H1 (cell line): Measurements from ENCODE around the gene SMARCB1. TPM values are rescaled to one million over a fixed set of nuclear protein-coding genes. Genes with fewer than 3 reads are reported as not detected.

Experiments
- CTCF ChIA-PET: fragments of 300-600 bp; sonication (Branson Sonifier 250); formaldehyde crosslinking; loops from one replicate; lab custom pipeline; 2021; ENCODE audit not compliant: partially characterized antibody; lab: Charles Lee
- POLR2A ChIA-PET: fragments of 300-600 bp; sonication (Branson Sonifier 250); formaldehyde crosslinking; loops from one replicate; lab custom pipeline; 2021; ENCODE audit warnings: inconsistent platforms; ENCODE audit not compliant: partially characterized antibody; lab: Charles Lee
- DNase-seq, 2 experiments: peaks; one replicate each; pipeline versions ENCODE4 v3.0.0 to v3.0.0-alpha.2; 2010 to 2022; ENCODE audit warnings: low spot score in 2 of 2, low read depth in 1 of 2, mixed read lengths in 1 of 2
- FAIRE-seq: peaks from 2 replicates; lab custom pipeline; 2011; peaks lifted over from hg19 to GRCh38; lab: Jason Lieb, UNC
- H2AFZ ChIP-seq: 2 replicates; pipeline ENCODE4 v1.8.1; 2012; ENCODE audit warnings: low read length, inconsistent platforms
- H2AK5ac ChIP-seq: 2 replicates; pipeline ENCODE4 v1.6.1; 2013; ENCODE audit warnings: low read depth, low read length
- H2BK120ac ChIP-seq: replicated peaks from 2 replicates; pipeline ENCODE3; 2013; ENCODE audit warnings: low read depth, low read length, inconsistent platforms
- H2BK12ac ChIP-seq: 2 replicates; pipeline ENCODE4 v1.6.1; 2013; ENCODE audit warnings: low read depth, low read length
- H2BK15ac ChIP-seq: 2 replicates; pipeline ENCODE4 v1.6.1; 2013; ENCODE audit warnings: low read length
- H2BK20ac ChIP-seq: 2 replicates; pipeline ENCODE4 v1.6.1; 2013; ENCODE audit warnings: low read length
- H2BK5ac ChIP-seq: 2 replicates; pipeline ENCODE4 v1.6.1; 2013; ENCODE audit warnings: low read depth, low read length
- H3K14ac ChIP-seq: 2 replicates; pipeline ENCODE4 v1.6.1; 2013; ENCODE audit warnings: inconsistent platforms; ENCODE audit not compliant: insufficient read length
- H3K18ac ChIP-seq: 2 replicates; pipeline ENCODE4 v1.6.1; 2013; ENCODE audit warnings: low read length; ENCODE audit errors: extremely low read depth
- H3K23ac ChIP-seq: 2 replicates; pipeline ENCODE4 v1.6.1; 2013; ENCODE audit warnings: inconsistent platforms; ENCODE audit not compliant: insufficient read length
- H3K23me2 ChIP-seq: 2 replicates; pipeline ENCODE4 v1.6.1; 2013; ENCODE audit warnings: low read depth, low read length
- H3K27ac ChIP-seq: 2 replicates; pipeline ENCODE4 v1.6.1; 2011; ENCODE audit warnings: low read depth, low read length, inconsistent platforms
- H3K27me3 ChIP-seq, 4 experiments: replicated peaks in 1 of 4; 1 replicate in 1 of 4; 2 replicates in 3 of 4; pipeline versions ENCODE4 v1.6.1 to v1.8.1; 2011 to 2013; ENCODE audit warnings: low read length in 3 of 4, mild to moderate bottlenecking in 3 of 4, inconsistent platforms in 2 of 4, mixed read lengths in 2 of 4, moderate library complexity in 1 of 4; ENCODE audit not compliant: control insufficient read depth in 3 of 4, insufficient read depth in 3 of 4; ENCODE audit errors: extremely low read depth in 1 of 4
- H3K36me3 ChIP-seq, 4 experiments: 2 replicates each; pipeline versions ENCODE4 v1.6.1 to v1.8.1; 2011 to 2013; ENCODE audit warnings: mild to moderate bottlenecking in 4 of 4, low read length in 3 of 4, moderate library complexity in 2 of 4, control low read depth in 1 of 4, inconsistent platforms in 1 of 4; ENCODE audit not compliant: insufficient read depth in 4 of 4, control insufficient read depth in 2 of 4
- H3K4ac ChIP-seq: replicated peaks from 2 replicates; pipeline ENCODE3; 2013; ENCODE audit warnings: low read length, low read depth, mixed read lengths, inconsistent platforms; ENCODE audit not compliant: insufficient read length
- H3K4me1 ChIP-seq, 4 experiments: replicated peaks in 1 of 4; 1 replicate in 1 of 4; 2 replicates in 3 of 4; pipeline versions ENCODE4 v1.6.1 to v1.8.1; 2011 to 2013; ENCODE audit warnings: low read length in 3 of 4, inconsistent platforms in 2 of 4, mixed read lengths in 1 of 4; ENCODE audit not compliant: insufficient read depth in 4 of 4, control insufficient read depth in 3 of 4
- H3K4me2 ChIP-seq, 2 experiments: 2 replicates each; pipeline versions ENCODE4 v1.6.1 to v1.8.1; 2011 to 2013; ENCODE audit warnings: low read depth in 2 of 2, low read length in 2 of 2, control low read depth in 1 of 2, inconsistent platforms in 1 of 2, mild to moderate bottlenecking in 1 of 2; ENCODE audit not compliant: insufficient read depth in 1 of 2
- H3K4me3 ChIP-seq, 4 experiments: fragments of 200-600, 300-600 bp in 1 of 4; sonication (generic), shearing (Covaris generic), sonication (Bioruptor Twin) in 1 of 4; 2 replicates each; pipeline versions ENCODE4 v1.5.1 to v1.8.1; 2011 to 2016; ENCODE audit warnings: low read length in 4 of 4, low read depth in 3 of 4, control low read depth in 2 of 4, inconsistent platforms in 2 of 4, mild to moderate bottlenecking in 2 of 4, mixed read lengths in 1 of 4, moderate library complexity in 1 of 4; ENCODE audit not compliant: insufficient read depth in 2 of 4; ENCODE audit errors: extremely low read depth in 1 of 4
- H3K56ac ChIP-seq: replicated peaks from 2 replicates; pipeline ENCODE3; 2013; ENCODE audit warnings: low read depth, mild to moderate bottlenecking, mixed read lengths, low read length, inconsistent platforms; ENCODE audit not compliant: insufficient read length
- H3K79me1 ChIP-seq: 2 replicates; pipeline ENCODE4 v1.6.1; 2013; ENCODE audit warnings: low read depth, low read length, control low read depth
- H3K79me2 ChIP-seq, 2 experiments: 2 replicates each; pipeline versions ENCODE4 v1.6.1 to v1.8.1; 2012 to 2013; ENCODE audit warnings: low read length in 2 of 2, mild to moderate bottlenecking in 2 of 2, inconsistent platforms in 1 of 2; ENCODE audit not compliant: insufficient read depth in 2 of 2, control insufficient read depth in 1 of 2
- H3K9ac ChIP-seq, 4 experiments: replicated peaks in 1 of 4; 1 replicate in 1 of 4; 2 replicates in 3 of 4; pipeline versions ENCODE4 v1.6.1 to v1.8.1; 2011 to 2013; ENCODE audit warnings: low read depth in 3 of 4, low read length in 3 of 4, control low read depth in 2 of 4, mild to moderate bottlenecking in 2 of 4, moderate library complexity in 2 of 4, inconsistent platforms in 1 of 4; ENCODE audit errors: extremely low read depth in 1 of 4
- H3K9me3 ChIP-seq, 2 experiments: 2 replicates each; pipeline versions ENCODE4 v1.6.1 to v1.8.1; 2012 to 2013; ENCODE audit warnings: mild to moderate bottlenecking in 2 of 2, moderate library complexity in 2 of 2, control low read depth in 1 of 2, inconsistent platforms in 1 of 2, low read depth in 1 of 2, low read length in 1 of 2, mixed read lengths in 1 of 2; ENCODE audit not compliant: insufficient read depth in 2 of 2
- H4K20me1 ChIP-seq, 2 experiments: replicated peaks in 1 of 2; 2 replicates each; pipeline versions ENCODE3 to v1.8.1; 2011 to 2013; ENCODE audit warnings: inconsistent platforms in 2 of 2, low read length in 2 of 2, mild to moderate bottlenecking in 1 of 2; ENCODE audit not compliant: insufficient read depth in 2 of 2, control insufficient read depth in 1 of 2
- H4K5ac ChIP-seq: 2 replicates; pipeline ENCODE4 v1.6.1; 2013; ENCODE audit warnings: low read length, low read depth, mixed read lengths, inconsistent platforms; ENCODE audit not compliant: insufficient read length
- H4K8ac ChIP-seq: 2 replicates; pipeline ENCODE4 v1.8.0; 2013; ENCODE audit warnings: mild to moderate bottlenecking, moderate library complexity, low read length, inconsistent platforms; ENCODE audit not compliant: insufficient read depth; ENCODE audit errors: extremely low read depth
- H4K91ac ChIP-seq: replicated peaks from 2 replicates; pipeline ENCODE3; 2013; ENCODE audit warnings: low read length, mixed read lengths, inconsistent platforms; ENCODE audit not compliant: insufficient read length
- MAFK ChIP-seq: IDR thresholded peaks from 2 replicates; pipeline ENCODE4 v1.6.1; 2012; ENCODE audit warnings: low read depth, mild to moderate bottlenecking, improper control_type of control experiment, low read length
- PHF8 ChIP-seq: fragments of 200-600 bp; sonication (generic); conservative IDR thresholded peaks from 2 replicates; pipeline ENCODE4 v1.7.1; 2012; ENCODE audit warnings: low read depth, mild to moderate bottlenecking, inconsistent platforms, low read length, moderate library complexity
- RNF2 ChIP-seq: fragments of 200-900, 300-1000 bp; sonication (generic); IDR thresholded peaks from 2 replicates; pipeline ENCODE4 v1.7.1; 2016; ENCODE audit warnings: borderline replicate concordance, low read depth, mild to moderate bottlenecking, antibody characterized with exemption, low read length; ENCODE audit not compliant: poor library complexity, severe bottlenecking; ENCODE audit errors: missing control alignments
- SP1 ChIP-seq: IDR thresholded peaks from 2 replicates; pipeline ENCODE4 v1.6.1; 2011; ENCODE audit warnings: low read depth, low read length
- WGBS, 2 experiments: shearing (Covaris generic) in 1 of 2; methylation state at CpG; one replicate each; pipeline versions ENCODE4 v1.1.6 to v1.1.7; 2013 to 2015; ENCODE audit warnings: low lambda C conversion rate in 2 of 2, mixed read lengths in 2 of 2, inconsistent platforms in 1 of 2, low coverage in 1 of 2, missing lambda C conversion rate in 1 of 2; ENCODE audit not compliant: insufficient replicate concordance in 2 of 2, insufficient coverage in 1 of 2, insufficient read length in 1 of 2; ENCODE audit errors: extremely low coverage in 1 of 2, missing lambda C conversion rate in 1 of 2; 5-methylcytosine and 5-hydroxymethylcytosine counted together
- polyA plus RNA-seq, 7 experiments: library from polyadenylated mRNA; depleted of rRNA in 3 of 7; stranded (reverse) in 5 of 7; unstranded in 2 of 7; fragments of >200 nt in 5 of 7; fragments of 200-250 nt in 2 of 7; gene quantifications; 1 replicate in 5 of 7; 2 replicates in 1 of 7; 4 replicates in 1 of 7; pipeline versions ENCODE4 v1.2.1 to v1.2.3, GENCODE V29; 2011 to 2013; ENCODE audit warnings: missing spikeins in 2 of 7, mixed read lengths in 2 of 7
- total RNA-seq: library from RNA; stranded (reverse); fragmentation: NEBNext Ultra II Directional; extraction: Animal tissue kit (Norgen Biotek cat#: 25700); gene quantifications from 2 replicates; pipeline ENCODE4 v1.2.1, GENCODE V29; 2021
- TF ChIP-seq, protein P1 (sequence below): IDR thresholded peaks from 2 replicates; pipeline ENCODE4 v1.6.1; 2011; ENCODE audit warnings: low read length, improper control_type of control experiment
- TF ChIP-seq, protein P2 (sequence below): IDR thresholded peaks from 2 replicates; pipeline ENCODE4 v1.6.1; 2011; ENCODE audit warnings: low read depth, mild to moderate bottlenecking, low read length; ENCODE audit not compliant: insufficient read depth
- TF ChIP-seq, protein P3 (sequence below), 3 experiments: IDR thresholded peaks; 1 replicate in 2 of 3; 2 replicates in 1 of 3; pipeline versions ENCODE4 v1.5.1 to v1.6.1; 2011; ENCODE audit warnings: low read length in 3 of 3, mild to moderate bottlenecking in 3 of 3, inconsistent platforms in 2 of 3, low read depth in 1 of 3, moderate library complexity in 1 of 3; ENCODE audit not compliant: insufficient read depth in 1 of 3; ENCODE audit errors: control extremely low read depth in 1 of 3
- TF ChIP-seq, protein P4 (sequence below): IDR thresholded peaks from 2 replicates; pipeline ENCODE4 v1.6.1; 2012; ENCODE audit warnings: inconsistent platforms

SMARCB1 gene
- total and polyA plus RNA-seq, 2 of the 8 experiments (the other 6 are each of a cell fraction or from before 2014, with no cell fraction given), result 116 to 145 TPM

DNA sequence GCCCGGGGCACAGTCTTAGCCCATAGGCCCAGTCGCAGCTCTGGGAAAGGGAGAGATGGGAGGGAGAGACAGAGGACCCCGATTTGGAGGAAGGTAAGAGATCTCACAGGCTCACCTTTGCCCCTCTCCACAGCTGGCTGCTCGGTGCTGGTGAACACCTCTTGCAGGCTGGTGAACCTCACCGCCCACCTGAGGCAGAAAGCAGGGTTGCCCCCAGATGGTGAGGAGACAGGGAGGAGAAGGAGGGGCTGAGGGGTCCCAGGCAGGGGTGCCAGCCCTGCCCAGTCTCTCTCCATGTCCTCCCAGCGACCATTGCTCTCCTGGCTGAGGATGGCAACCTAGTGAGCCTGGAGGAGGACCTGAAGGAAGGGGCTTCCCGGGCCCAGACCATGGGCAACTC is 22.8 kb upstream of the SMARCB1 start:
- peak overlapping the region in 1 of 4 experiments; percentile 48; a peak in 2 of 8 replicates for H3K4me3 ChIP-seq
- H3K79me2 ChIP-seq, result no peaks in the 10 kb centered on the region
- POLR2A ChIA-PET, result interaction anchor here (0.7 to 1.9 kb wide), 6 partner anchors 12 to 207 kb away, joined by 3 to 4 read pairs (median 3); partner anchors contain the start of gene ZNF70
- no peak overlapping the region for H3K9ac ChIP-seq
- no peak overlapping the region for H3K27ac ChIP-seq
- H2BK12ac ChIP-seq, result peak overlapping the region; percentile 75; the same call in 1 of the 2 replicates
- no peak overlapping the region for H4K5ac ChIP-seq
- no peak overlapping the region for H2AFZ ChIP-seq
- no peaks in the 10 kb centered on the region for H3K36me3 ChIP-seq
- peaks cover 11% of the 10 kb centered on the region for H3K23me2 ChIP-seq
- H2BK120ac ChIP-seq, result no peak overlapping the region
- no peak overlapping the region for H4K91ac ChIP-seq
- H3K27me3 ChIP-seq, result peaks cover 0 to 3% (median 2%) of the 10 kb centered on the region in 4 experiments; a peak in 3 of 7 replicates
- CTCF ChIA-PET, result interaction anchor here (1.1 to 2.6 kb wide), 5 partner anchors 11 to 379 kb away, joined by 3 to 9 read pairs (median 5); no protein-coding TSS in a partner anchor
- H3K14ac ChIP-seq, result no peak overlapping the region
- H3K79me1 ChIP-seq, result no peaks in the 10 kb centered on the region
- no peak overlapping the region for H2BK20ac ChIP-seq
- H3K4me1 ChIP-seq, result peaks cover 0 to 26% (median 18%) of the 10 kb centered on the region in 4 experiments; a peak in 6 of 7 replicates
- H3K18ac ChIP-seq, result peak overlapping the region; percentile 83
- H2BK5ac ChIP-seq, result no peak overlapping the region
- FAIRE-seq, result no peak
- no peaks in the 10 kb centered on the region for H3K9me3 ChIP-seq
- no peak overlapping the region for H3K56ac ChIP-seq
- H3K4me2 ChIP-seq, result peak overlapping the region; percentile 54 to 66
- H4K8ac ChIP-seq, result no peak overlapping the region
- no peak overlapping the region for H2AK5ac ChIP-seq
- no peak overlapping the region for H3K23ac ChIP-seq
- H4K20me1 ChIP-seq, result peaks cover 0 to 14% of the 10 kb centered on the region in 2 experiments
- WGBS, 2 experiments, result 83% methylated on average over 6 of the region's 7 CpGs; no CpG with 5 or more reads in 1 of the 2 experiments
- H2BK15ac ChIP-seq, result no peak overlapping the region
- no peak overlapping the region for H3K4ac ChIP-seq
- DNase-seq, result no peak
- TF ChIP-seq RNF2 (no peak), PHF8 (no peak), SP1 (no peak), MAFK (no peak)
- TF ChIP-seq, protein P1, sequence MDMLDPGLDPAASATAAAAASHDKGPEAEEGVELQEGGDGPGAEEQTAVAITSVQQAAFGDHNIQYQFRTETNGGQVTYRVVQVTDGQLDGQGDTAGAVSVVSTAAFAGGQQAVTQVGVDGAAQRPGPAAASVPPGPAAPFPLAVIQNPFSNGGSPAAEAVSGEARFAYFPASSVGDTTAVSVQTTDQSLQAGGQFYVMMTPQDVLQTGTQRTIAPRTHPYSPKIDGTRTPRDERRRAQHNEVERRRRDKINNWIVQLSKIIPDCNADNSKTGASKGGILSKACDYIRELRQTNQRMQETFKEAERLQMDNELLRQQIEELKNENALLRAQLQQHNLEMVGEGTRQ, result no peak
- TF ChIP-seq, protein P2, sequence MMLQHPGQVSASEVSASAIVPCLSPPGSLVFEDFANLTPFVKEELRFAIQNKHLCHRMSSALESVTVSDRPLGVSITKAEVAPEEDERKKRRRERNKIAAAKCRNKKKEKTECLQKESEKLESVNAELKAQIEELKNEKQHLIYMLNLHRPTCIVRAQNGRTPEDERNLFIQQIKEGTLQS, result no peak
- TF ChIP-seq, protein P3, sequence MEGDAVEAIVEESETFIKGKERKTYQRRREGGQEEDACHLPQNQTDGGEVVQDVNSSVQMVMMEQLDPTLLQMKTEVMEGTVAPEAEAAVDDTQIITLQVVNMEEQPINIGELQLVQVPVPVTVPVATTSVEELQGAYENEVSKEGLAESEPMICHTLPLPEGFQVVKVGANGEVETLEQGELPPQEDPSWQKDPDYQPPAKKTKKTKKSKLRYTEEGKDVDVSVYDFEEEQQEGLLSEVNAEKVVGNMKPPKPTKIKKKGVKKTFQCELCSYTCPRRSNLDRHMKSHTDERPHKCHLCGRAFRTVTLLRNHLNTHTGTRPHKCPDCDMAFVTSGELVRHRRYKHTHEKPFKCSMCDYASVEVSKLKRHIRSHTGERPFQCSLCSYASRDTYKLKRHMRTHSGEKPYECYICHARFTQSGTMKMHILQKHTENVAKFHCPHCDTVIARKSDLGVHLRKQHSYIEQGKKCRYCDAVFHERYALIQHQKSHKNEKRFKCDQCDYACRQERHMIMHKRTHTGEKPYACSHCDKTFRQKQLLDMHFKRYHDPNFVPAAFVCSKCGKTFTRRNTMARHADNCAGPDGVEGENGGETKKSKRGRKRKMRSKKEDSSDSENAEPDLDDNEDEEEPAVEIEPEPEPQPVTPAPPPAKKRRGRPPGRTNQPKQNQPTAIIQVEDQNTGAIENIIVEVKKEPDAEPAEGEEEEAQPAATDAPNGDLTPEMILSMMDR (IDR thresholded peaks at IDR 0.05; ENCODE audit: control extremely low read depth in 1 of 3, insufficient read depth in 1 of 3, low read depth in 1 of 3, low read length in 3 of 3), result no peak
- TF ChIP-seq, protein P4, sequence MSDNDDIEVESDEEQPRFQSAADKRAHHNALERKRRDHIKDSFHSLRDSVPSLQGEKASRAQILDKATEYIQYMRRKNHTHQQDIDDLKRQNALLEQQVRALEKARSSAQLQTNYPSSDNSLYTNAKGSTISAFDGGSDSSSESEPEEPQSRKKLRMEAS, result no peak
